ENCODE results near the gene MON2. TPM values are rescaled to one million over a fixed set of nuclear protein-coding genes. Genes with fewer than 3 reads are reported as not detected.
A peak's percentile ranks its signal among the peaks of the same experiment; 100 is the strongest.

The MON2 gene
- total RNA-seq, 1 donor from 2014 or later, result 62.3 TPM

GRCh38 chr12:62604373-62604772, 137.7 kb downstream of the MON2 start:
- H3K9ac ChIP-seq, result peak overlapping the region; percentile 82
- Mint-ChIP-seq H3K4me1 (peaks cover 28% of the 10 kb centered on the region), H3K36me3 (peaks cover 34% of the 10 kb centered on the region), H3K27me3 (ENCODE audit: insufficient read depth, low read depth) (peaks cover 5% of the 10 kb centered on the region), H3K4me3 (peak overlapping the region; percentile 94), H3K27ac (peak overlapping the region; percentile 96), H3K9me3 (peaks cover 7% of the 10 kb centered on the region)
- H4K20me1 ChIP-seq (ENCODE audit: low read depth), result peaks cover 34% of the 10 kb centered on the region
- peaks cover 63% of the 10 kb centered on the region for H3K79me2 ChIP-seq (ENCODE audit: low read depth)
- H3K4me1 ChIP-seq, result peaks cover 33% of the 10 kb centered on the region
- DNase-seq (ENCODE audit: low spot score), result no peak
- H3K9me3 ChIP-seq (ENCODE audit: low read depth), result no peaks in the 10 kb centered on the region
- TF ChIP-seq EZH2phosphoT487 (IDR thresholded peaks at IDR 0.05) (no peak), EZH2 (IDR thresholded peaks at IDR 0.05) (no peak), CTCF (IDR thresholded peaks at IDR 0.05) (no peak)
- peaks cover 72% of the 10 kb centered on the region for H3F3A ChIP-seq (ENCODE audit: low read depth)
- H3K36me3 ChIP-seq, result peaks cover 17% of the 10 kb centered on the region
- peak overlapping the region; percentile 79 for H3K4me3 ChIP-seq
- peak overlapping the region; percentile 97 for H3K27ac ChIP-seq
- H3K27me3 ChIP-seq, result no peaks in the 10 kb centered on the region
- no peak overlapping the region for H2AFZ ChIP-seq (replicated peaks)
- peak overlapping the region; percentile 97 for H3K4me2 ChIP-seq

GRCh38 chr12:62604871-62605270, 138.2 kb downstream of the MON2 start:
- peaks cover 5% of the 10 kb centered on the region for H3K27me3 Mint-ChIP-seq (ENCODE audit: insufficient read depth, low read depth)
- H3K4me1 ChIP-seq, result peaks cover 33% of the 10 kb centered on the region
- H3K4me1 Mint-ChIP-seq, result peaks cover 30% of the 10 kb centered on the region
- H3K9ac ChIP-seq, result peak overlapping the region; percentile 82
- H3K9me3 ChIP-seq (ENCODE audit: low read depth), result no peaks in the 10 kb centered on the region
- H3K36me3 ChIP-seq, result peaks cover 17% of the 10 kb centered on the region
- H3K27me3 ChIP-seq, result no peaks in the 10 kb centered on the region
- H3K27ac ChIP-seq, result peak overlapping the region; percentile 97
- H3F3A ChIP-seq (ENCODE audit: low read depth), result peaks cover 70% of the 10 kb centered on the region
- peaks cover 68% of the 10 kb centered on the region for H3K79me2 ChIP-seq (ENCODE audit: low read depth)
- peak overlapping the region; percentile 71 for H3K27ac Mint-ChIP-seq
- peaks cover 34% of the 10 kb centered on the region for H4K20me1 ChIP-seq (ENCODE audit: low read depth)
- no peak overlapping the region for H2AFZ ChIP-seq (replicated peaks)
- H3K9me3 Mint-ChIP-seq, result peaks cover 7% of the 10 kb centered on the region
- no peak for DNase-seq (ENCODE audit: low spot score)
- peak overlapping the region; percentile 79 for H3K4me3 ChIP-seq
- TF ChIP-seq EZH2phosphoT487 (IDR thresholded peaks at IDR 0.05), result no peak
- no peak for TF ChIP-seq CTCF (IDR thresholded peaks at IDR 0.05)
- TF ChIP-seq EZH2 (IDR thresholded peaks at IDR 0.05), result no peak
- peaks cover 38% of the 10 kb centered on the region for H3K36me3 Mint-ChIP-seq
- peak overlapping the region; percentile 97 for H3K4me2 ChIP-seq
- H3K4me3 Mint-ChIP-seq, result peak overlapping the region; percentile 94

- H3K27me3 ChIP-seq, result no peaks in the 10 kb centered on the region
- Mint-ChIP-seq H3K9me3 (peaks cover 7% of the 10 kb centered on the region), H3K27me3 (ENCODE audit: insufficient read depth, low read depth) (peaks cover 5% of the 10 kb centered on the region), H3K36me3 (peaks cover 45% of the 10 kb centered on the region), H3K27ac (no peak overlapping the region), H3K4me1 (peaks cover 30% of the 10 kb centered on the region), H3K4me3 (peak overlapping the region; percentile 94)
- no peaks in the 10 kb centered on the region for H3K9me3 ChIP-seq (ENCODE audit: low read depth)
- H2AFZ ChIP-seq (replicated peaks), result no peak overlapping the region
- peaks cover 33% of the 10 kb centered on the region for H3K4me1 ChIP-seq
- H3K4me3 ChIP-seq, result peak overlapping the region; percentile 79
- TF ChIP-seq EZH2phosphoT487 (IDR thresholded peaks at IDR 0.05) (no peak), EZH2 (IDR thresholded peaks at IDR 0.05) (no peak), CTCF (IDR thresholded peaks at IDR 0.05) (no peak)
- peaks cover 17% of the 10 kb centered on the region for H3K36me3 ChIP-seq
- peaks cover 66% of the 10 kb centered on the region for H3F3A ChIP-seq (ENCODE audit: low read depth)
- H3K27ac ChIP-seq, result no peak overlapping the region
- peak overlapping the region; percentile 97 for H3K4me2 ChIP-seq
- peaks cover 78% of the 10 kb centered on the region for H3K79me2 ChIP-seq (ENCODE audit: low read depth)
- peak; percentile 40 for DNase-seq (ENCODE audit: low spot score)
- peaks cover 34% of the 10 kb centered on the region for H4K20me1 ChIP-seq (ENCODE audit: low read depth)
- no peak overlapping the region for H3K9ac ChIP-seq
Observed at GRCh38 chr12:62605981-62606380, 139.4 kb downstream of the MON2 start.

All from neural progenitor cell (in vitro differentiated cells).